ENCODE data around the gene NANOS1.

The NANOS1 gene

DNA sequence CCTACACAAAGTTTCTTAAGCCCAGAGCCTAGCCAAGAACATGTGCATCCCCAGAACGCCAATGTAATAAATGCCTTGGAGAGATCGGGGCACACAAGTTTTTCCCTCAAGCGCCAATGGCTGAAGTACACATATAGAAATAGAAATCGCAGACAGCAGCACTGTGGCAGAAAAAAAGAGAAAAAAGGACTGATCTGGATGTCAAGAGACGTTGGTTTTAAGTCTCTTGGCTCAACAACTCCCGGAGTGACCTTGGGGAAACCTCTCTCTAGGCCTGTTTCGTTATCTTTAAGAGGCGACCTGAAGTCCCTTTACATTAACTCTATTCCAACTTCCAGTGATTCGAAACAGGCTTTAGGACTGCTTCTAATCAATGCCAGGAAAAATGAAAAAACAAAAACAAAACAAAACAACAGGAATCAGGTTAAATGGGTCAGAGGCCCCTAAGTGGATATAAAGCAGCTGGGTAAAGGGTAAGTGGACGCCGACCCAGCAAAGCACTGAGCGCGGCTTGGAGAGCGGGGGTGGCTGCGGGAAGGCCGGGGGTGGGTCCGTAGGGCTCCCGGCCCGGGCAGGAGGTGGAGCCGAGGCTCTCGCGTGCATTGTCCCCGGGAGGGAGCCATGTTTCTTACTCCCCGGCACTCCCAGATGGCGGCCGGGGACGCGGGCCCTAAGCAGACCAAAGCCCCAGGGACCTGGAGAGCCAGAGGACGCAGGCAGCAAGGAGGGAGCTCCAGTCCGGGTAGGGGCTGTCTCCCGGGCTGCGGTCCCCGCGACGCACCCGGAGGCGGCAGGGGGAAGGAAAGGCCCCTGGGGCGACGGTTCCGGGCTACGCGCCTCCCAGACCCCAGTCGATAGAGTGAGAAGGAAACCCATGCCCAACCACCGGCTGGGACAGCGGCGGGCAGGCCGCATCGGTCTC, 50.3 kb downstream of the NANOS1 start:
- H3K9me3 ChIP-seq (ENCODE audit: control insufficient read depth in 1 of 2, low read length in 2 of 2): no peaks in the 10 kb centered on the region
- peak overlapping the region; percentile 95 to 96 for H3K9ac ChIP-seq (ENCODE audit: low read depth in 1 of 2, low read length in 2 of 2)
- peak overlapping the region; percentile 88 to 95 for H3K4me3 ChIP-seq (ENCODE audit: low read depth in 1 of 2, low read length in 2 of 2)
- H3K27ac ChIP-seq (ENCODE audit: low read depth, low read length): peak overlapping the region; percentile 98
- H3K27me3 ChIP-seq (ENCODE audit: control insufficient read depth in 1 of 2, insufficient read depth in 2 of 2, low read length in 2 of 2): no peaks in the 10 kb centered on the region
- H3K36me3 ChIP-seq (ENCODE audit: control insufficient read depth in 1 of 2, insufficient read depth in 2 of 2, low read length in 2 of 2): no peaks in the 10 kb centered on the region
- H3K4me1 ChIP-seq (ENCODE audit: control insufficient read depth in 1 of 2, insufficient read depth in 2 of 2, low read length in 2 of 2): peaks cover 19 to 20% of the 10 kb centered on the region in 2 donors

DNA sequence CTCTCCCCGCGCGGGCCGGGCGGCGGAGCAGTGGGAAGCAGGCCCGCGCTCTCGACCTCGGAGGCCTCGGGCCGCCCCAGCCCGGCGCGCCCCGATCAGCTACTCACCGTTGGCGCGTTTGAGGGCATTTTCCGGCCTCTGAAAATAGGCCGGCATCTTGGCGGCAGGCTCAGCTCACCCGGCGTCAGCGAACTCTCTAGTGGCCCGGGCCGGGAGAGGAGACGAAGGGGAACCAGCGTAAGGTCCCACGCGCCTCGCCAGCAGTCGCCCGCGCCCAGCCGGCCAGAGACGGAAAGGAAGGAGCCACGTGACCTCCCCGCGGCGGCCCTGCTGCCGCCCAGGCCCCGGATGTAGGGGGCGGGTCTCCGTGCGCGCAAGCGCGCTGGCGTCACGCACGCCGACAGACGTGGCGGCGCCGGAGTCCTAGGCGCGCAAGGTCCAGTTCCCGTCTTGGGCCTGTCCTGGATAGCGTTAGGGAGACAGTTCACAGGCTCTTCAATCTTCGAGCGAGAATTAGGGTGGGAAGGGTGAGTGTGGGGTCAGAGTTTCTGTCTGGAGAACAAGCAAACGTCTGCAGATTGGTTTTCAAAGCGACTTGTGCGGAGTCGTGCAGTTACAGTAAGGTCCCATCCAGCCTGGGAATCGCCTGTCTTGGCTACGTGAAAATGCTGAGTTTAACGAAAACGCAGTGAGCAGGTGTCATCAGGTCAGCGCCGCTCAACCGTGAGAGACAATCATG, 51.2 kb downstream of the NANOS1 start, which contains the start of gene EIF3A:
Gene EIF3A (minus strand): TSS at position 297 of the 739 bp plus-strand sequence. CDS start 141 bp downstream, at position 156.
- Histone ChIP-seq H3K9me3 (ENCODE audit: control insufficient read depth in 1 of 2, low read length in 2 of 2) (no peaks in the 10 kb centered on the region), H3K4me1 (ENCODE audit: control insufficient read depth in 1 of 2, insufficient read depth in 2 of 2, low read length in 2 of 2) (peaks cover 19 to 20% of the 10 kb centered on the region in 2 donors), H3K36me3 (ENCODE audit: control insufficient read depth in 1 of 2, insufficient read depth in 2 of 2, low read length in 2 of 2) (no peaks in the 10 kb centered on the region), H3K27me3 (ENCODE audit: control insufficient read depth in 1 of 2, insufficient read depth in 2 of 2, low read length in 2 of 2) (no peaks in the 10 kb centered on the region), H3K27ac (ENCODE audit: low read depth, low read length) (peak within 1 kb of the TSS; percentile 98), H3K4me3 (ENCODE audit: low read depth in 1 of 2, low read length in 2 of 2) (peak within 1 kb of the TSS; percentile 88 to 95), H3K9ac (ENCODE audit: low read depth in 1 of 2, low read length in 2 of 2) (peak within 1 kb of the TSS; percentile 95 to 96)
